H9 (cell line): Measurements from ENCODE around the gene ABHD3. TPM values are rescaled to one million over a fixed set of nuclear protein-coding genes. Genes with fewer than 3 reads are reported as not detected.

Experiments used
- DNase-seq: peaks from one replicate; pipeline ENCODE4 v3.0.0-alpha.2; 2017
- H2AFZ ChIP-seq: one replicate; pipeline ENCODE4 v1.6.1; 2013; ENCODE audit warnings: mild to moderate bottlenecking, low read length, control low read depth, moderate library complexity
- H2AK5ac ChIP-seq: 2 replicates; pipeline ENCODE4 v1.6.1; 2013; ENCODE audit warnings: low read length, control low read depth, mixed read lengths; ENCODE audit not compliant: insufficient read length
- H2BK120ac ChIP-seq: one replicate; pipeline ENCODE4 v1.6.1; 2013; ENCODE audit warnings: low read depth, mild to moderate bottlenecking, low read length, control low read depth, inconsistent platforms; ENCODE audit not compliant: poor library complexity, severe bottlenecking
- H2BK12ac ChIP-seq: 2 replicates; pipeline ENCODE4 v1.6.1; 2013; ENCODE audit warnings: low read length, control low read depth, mixed read lengths, low read depth; ENCODE audit not compliant: insufficient read length
- H2BK15ac ChIP-seq: 2 replicates; pipeline ENCODE4 v1.6.1; 2013; ENCODE audit warnings: low read depth, low read length, control low read depth
- H2BK20ac ChIP-seq: one replicate; pipeline ENCODE4 v1.6.1; 2013; ENCODE audit warnings: low read depth, mild to moderate bottlenecking, low read length, control low read depth, inconsistent platforms; ENCODE audit not compliant: poor library complexity, severe bottlenecking
- H2BK5ac ChIP-seq: 2 replicates; pipeline ENCODE4 v1.6.1; 2013; ENCODE audit warnings: low read length, control low read depth, mixed read lengths; ENCODE audit not compliant: insufficient read length
- H3K14ac ChIP-seq: 2 replicates; pipeline ENCODE4 v1.6.1; 2013; ENCODE audit warnings: low read length, control low read depth; ENCODE audit not compliant: insufficient read depth
- H3K18ac ChIP-seq: 2 replicates; pipeline ENCODE4 v1.6.1; 2013; ENCODE audit warnings: low read depth, mild to moderate bottlenecking, mixed read lengths, low read length, control low read depth; ENCODE audit not compliant: insufficient read length
- H3K23ac ChIP-seq: 2 replicates; pipeline ENCODE4 v1.6.1; 2013; ENCODE audit warnings: low read length, control low read depth, mixed read lengths, low read depth; ENCODE audit not compliant: insufficient read length
- H3K23me2 ChIP-seq: 2 replicates; pipeline ENCODE4 v1.6.1; 2013; ENCODE audit warnings: low read depth, mild to moderate bottlenecking, mixed read lengths, low read length, control low read depth; ENCODE audit not compliant: insufficient read length, poor library complexity, severe bottlenecking
- H3K27ac ChIP-seq: 2 replicates; pipeline ENCODE4 v1.5.1; 2013; ENCODE audit warnings: low read length, control low read depth, mixed read lengths, low read depth; ENCODE audit not compliant: insufficient read length
- H3K27me3 ChIP-seq: 2 replicates; pipeline ENCODE4 v1.6.1; 2013; ENCODE audit warnings: low read length, control low read depth, inconsistent platforms; ENCODE audit not compliant: insufficient read depth
- H3K4ac ChIP-seq: 2 replicates; pipeline ENCODE4 v1.6.1; 2013; ENCODE audit warnings: low read depth, mild to moderate bottlenecking, control low read depth, inconsistent platforms, low read length, moderate library complexity
- H3K4me1 ChIP-seq: 2 replicates; pipeline ENCODE4 v1.6.1; 2013; ENCODE audit warnings: low read length, control low read depth, inconsistent platforms; ENCODE audit not compliant: insufficient read depth
- H3K4me2 ChIP-seq: 2 replicates; pipeline ENCODE4 v1.6.1; 2013; ENCODE audit warnings: low read length, control low read depth, mixed read lengths; ENCODE audit not compliant: insufficient read length, insufficient read depth
- H3K56ac ChIP-seq: 2 replicates; pipeline ENCODE4 v1.6.1; 2013; ENCODE audit warnings: low read depth, mild to moderate bottlenecking, mixed read lengths, low read length, control low read depth; ENCODE audit not compliant: insufficient read length
- H3K79me1 ChIP-seq: 2 replicates; pipeline ENCODE4 v1.6.1; 2013; ENCODE audit warnings: low read depth, mild to moderate bottlenecking, moderate library complexity, low read length, control low read depth, inconsistent platforms; ENCODE audit not compliant: insufficient read depth, poor library complexity, severe bottlenecking
- H3K79me2 ChIP-seq: 2 replicates; pipeline ENCODE4 v1.6.1; 2013; ENCODE audit warnings: low read length, control low read depth, inconsistent platforms; ENCODE audit not compliant: insufficient read depth
- H3K9ac ChIP-seq: 2 replicates; pipeline ENCODE4 v1.6.1; 2013; ENCODE audit warnings: low read length, control low read depth, mixed read lengths; ENCODE audit not compliant: insufficient read length; ENCODE audit errors: extremely low read depth
- H3K9me3 ChIP-seq: one replicate; pipeline ENCODE4 v1.6.1; 2013; ENCODE audit warnings: low read depth, low read length, inconsistent platforms; ENCODE audit not compliant: control insufficient read depth
- H3T11ph ChIP-seq: one replicate; pipeline ENCODE4 v1.6.1; 2013; ENCODE audit warnings: mild to moderate bottlenecking, low read length, control low read depth, inconsistent platforms
- H4K20me1 ChIP-seq: one replicate; pipeline ENCODE4 v1.6.1; 2013; ENCODE audit not compliant: control insufficient read depth, insufficient read length, insufficient read depth
- H4K5ac ChIP-seq: 2 replicates; pipeline ENCODE4 v1.6.1; 2013; ENCODE audit warnings: low read depth, mild to moderate bottlenecking, mixed read lengths, low read length, control low read depth; ENCODE audit not compliant: insufficient read length
- H4K8ac ChIP-seq: replicated peaks from 2 replicates; pipeline ENCODE4 v1.6.1; 2013; ENCODE audit warnings: low read length, control low read depth, mixed read lengths, low read depth; ENCODE audit not compliant: insufficient read length
- H4K91ac ChIP-seq: 2 replicates; pipeline ENCODE4 v1.6.1; 2013; ENCODE audit warnings: low read depth, mild to moderate bottlenecking, moderate library complexity, mixed read lengths, low read length, control low read depth; ENCODE audit not compliant: insufficient read length
- H3K27ac Mint-ChIP-seq, 3 experiments: 2 replicates in 2 of 3; 3 replicates in 1 of 3; pipeline ENCODE4 v1.8.0; 2020 to 2021; ENCODE audit warnings: mixed read lengths in 3 of 3, mild to moderate bottlenecking in 1 of 3, moderate library complexity in 1 of 3
- H3K27me3 Mint-ChIP-seq: 2 replicates; pipeline ENCODE4 v1.8.0; 2021; ENCODE audit warnings: low read depth, mild to moderate bottlenecking, moderate library complexity, mixed read lengths
- H3K36me3 Mint-ChIP-seq, 3 experiments: 2 replicates in 2 of 3; 3 replicates in 1 of 3; pipeline ENCODE4 v1.8.0; 2020 to 2021; ENCODE audit warnings: low read depth in 3 of 3, mixed read lengths in 3 of 3; ENCODE audit not compliant: insufficient read depth in 1 of 3
- H3K4me1 Mint-ChIP-seq, 2 experiments: 2 replicates each; pipeline ENCODE4 v1.8.0; 2020; ENCODE audit warnings: mixed read lengths in 2 of 2
- H3K4me3 Mint-ChIP-seq, 2 experiments: 2 replicates in 1 of 2; 3 replicates in 1 of 2; pipeline ENCODE4 v1.8.0; 2020 to 2021; ENCODE audit warnings: mild to moderate bottlenecking in 2 of 2, mixed read lengths in 2 of 2, moderate library complexity in 1 of 2
- H3K9me3 Mint-ChIP-seq, 2 experiments: 2 replicates in 1 of 2; 3 replicates in 1 of 2; pipeline ENCODE4 v1.8.0; 2020; ENCODE audit warnings: mild to moderate bottlenecking in 2 of 2, mixed read lengths in 2 of 2, moderate library complexity in 1 of 2
- CTCF ChIP-seq: fragments of 200-600 bp; sonication (generic); conservative IDR thresholded peaks from 3 replicates; pipeline ENCODE4 v1.8.0; 2021; ENCODE audit warnings: antibody characterized with exemption, mild to moderate bottlenecking
- WGBS: extraction: QIAGEN DNeasy Blood & Tissue Kit; methylation state at CpG from one replicate; pipeline ENCODE4 v1.1.7; 2013; ENCODE audit warnings: missing lambda C conversion rate, low lambda C conversion rate, mixed read lengths; ENCODE audit not compliant: insufficient read length; ENCODE audit errors: extremely low coverage; 5-methylcytosine and 5-hydroxymethylcytosine counted together
- total RNA-seq: library from RNA; stranded (reverse); gene quantifications from 2 replicates; pipeline ENCODE4 v1.2.1, GENCODE V29; 2021

The ABHD3 gene
- total RNA-seq, 1 experiment from 2014 or later: 12.0 TPM

DNA sequence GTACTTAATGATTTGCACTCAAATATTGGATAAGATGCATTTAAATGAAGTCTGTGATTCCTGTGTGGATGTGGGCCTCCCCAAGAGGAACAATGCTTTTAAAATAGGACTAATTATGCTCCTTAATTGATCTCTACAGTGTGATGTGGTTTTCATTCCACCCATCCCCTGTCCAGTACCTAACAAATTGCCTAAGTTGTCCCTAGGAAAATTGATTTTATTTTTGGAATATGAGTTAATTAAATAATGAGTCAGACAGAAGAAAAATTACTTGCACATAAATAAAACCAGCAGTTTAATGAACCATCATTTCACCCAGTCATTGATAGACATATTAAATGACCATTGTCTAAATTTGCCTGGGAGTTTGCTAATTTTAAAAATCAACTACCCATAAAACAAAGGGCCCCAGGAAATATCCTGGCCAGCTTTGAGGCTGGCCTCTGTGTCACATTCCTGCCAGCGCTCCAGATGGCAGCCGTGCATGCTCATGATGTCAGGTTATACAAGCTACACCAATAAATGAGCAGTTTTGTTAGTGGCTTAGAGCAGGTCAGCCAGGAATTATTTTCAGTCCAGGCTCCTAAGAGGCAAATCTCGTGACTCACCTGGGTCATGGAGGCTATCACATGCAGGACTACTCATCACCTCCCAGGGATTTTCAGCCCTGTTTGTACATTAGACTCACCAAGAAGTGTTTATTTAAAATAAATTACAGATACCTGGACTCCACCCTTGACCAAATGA lies 31.9 kb downstream of the ABHD3 start:
- no peaks in the 10 kb centered on the region for H3K4me1 ChIP-seq
- no peaks in the 10 kb centered on the region for H3K79me1 ChIP-seq
- H2BK120ac ChIP-seq: no peak overlapping the region
- no peak overlapping the region for H2BK20ac ChIP-seq
- no peak overlapping the region for H3K9ac ChIP-seq
- H2BK12ac ChIP-seq: no peak overlapping the region
- Mint-ChIP-seq H3K4me1 (peaks cover 16 to 20% of the 10 kb centered on the region in 2 experiments), H3K27me3 (no peaks in the 10 kb centered on the region), H3K4me3 (no peak overlapping the region), H3K9me3 (no peaks in the 10 kb centered on the region), H3K36me3 (peaks cover 0 to 2% (median 0%) of the 10 kb centered on the region in 3 experiments; a peak in 2 of 7 replicates), H3K27ac (no peak overlapping the region; a peak in 1 of 7 replicates)
- no peak overlapping the region for H3K4ac ChIP-seq
- no peak overlapping the region for H3T11ph ChIP-seq
- no peak overlapping the region for H3K14ac ChIP-seq
- no peak overlapping the region for H3K23ac ChIP-seq
- no peak overlapping the region for H2BK5ac ChIP-seq
- no CpG with 5 or more reads among the region's 3 CpGs for WGBS
- no peak overlapping the region for H2AFZ ChIP-seq
- H3K79me2 ChIP-seq: no peaks in the 10 kb centered on the region
- H2BK15ac ChIP-seq: no peak overlapping the region
- no peak overlapping the region for H3K27ac ChIP-seq
- H3K27me3 ChIP-seq: no peaks in the 10 kb centered on the region
- H3K9me3 ChIP-seq: no peaks in the 10 kb centered on the region
- H4K5ac ChIP-seq: no peak overlapping the region
- no peaks in the 10 kb centered on the region for H4K20me1 ChIP-seq
- no peak overlapping the region for H4K91ac ChIP-seq
- H3K18ac ChIP-seq: no peak overlapping the region
- no peak for DNase-seq
- H2AK5ac ChIP-seq: no peak overlapping the region
- no peak overlapping the region for H3K56ac ChIP-seq
- no peak for TF ChIP-seq CTCF
- no peak overlapping the region for H3K4me2 ChIP-seq
- H3K23me2 ChIP-seq: no peaks in the 10 kb centered on the region
- no peak overlapping the region for H4K8ac ChIP-seq
